Panc1 (cell line): Measurements from ENCODE around the gene SPRN. TPM values are rescaled to one million over a fixed set of nuclear protein-coding genes. Genes with fewer than 3 reads are reported as not detected.

Experiments used
- ATAC-seq: fragments of 200-7000 bp; cut with Tn5 transposase; 2 replicates; pipeline ENCODE4 v1.9.1; 2020; ENCODE audit warnings: mild to moderate bottlenecking, moderate library complexity
- BruUV-seq: library from RNA; stranded (reverse); fragments of 400-500 nt; replicated peaks from 2 replicates; lab custom pipeline; 2021; lab: Mats Ljungman, UMichigan
- CTCF ChIA-PET: fragments of 300-600 bp; sonication (Branson Sonifier 250); formaldehyde crosslinking; loops from one replicate; lab custom pipeline; 2022; ENCODE audit warnings: antibody characterized with exemption; lab: Charles Lee
- POLR2A ChIA-PET: fragments of 300-600 bp; sonication (Branson Sonifier 250); formaldehyde crosslinking; loops from one replicate; lab custom pipeline; 2022; ENCODE audit warnings: antibody characterized with exemption; lab: Charles Lee
- DNase-seq: peaks from one replicate; pipeline ENCODE4 v3.0.0-alpha.2; 2010; ENCODE audit warnings: low read depth, low spot score
- H3K27ac ChIP-seq: 2 replicates; pipeline ENCODE4 v1.5.1; 2011; ENCODE audit warnings: mild to moderate bottlenecking, low read length, inconsistent platforms
- H3K27me3 ChIP-seq: fragments of 200-500 bp; sonication (Bioruptor generic); 2 replicates; pipeline ENCODE4 v1.6.0; 2014; ENCODE audit warnings: low read length, inconsistent platforms; ENCODE audit not compliant: control insufficient read depth, insufficient read depth
- H3K36me3 ChIP-seq: fragments of 200-500 bp; sonication (Bioruptor generic); 2 replicates; pipeline ENCODE4 v1.5.1; 2014; ENCODE audit warnings: inconsistent platforms, mild to moderate bottlenecking, low read length, moderate library complexity; ENCODE audit not compliant: control insufficient read depth, insufficient read depth
- H3K4me1 ChIP-seq: 2 replicates; pipeline ENCODE4 v1.5.1; 2011; ENCODE audit warnings: inconsistent platforms, mild to moderate bottlenecking, low read length, moderate library complexity; ENCODE audit not compliant: control insufficient read depth, insufficient read depth
- H3K4me3 ChIP-seq, 2 experiments: 2 replicates each; pipeline ENCODE4 v1.5.1; 2011 to 2012; ENCODE audit warnings: low read depth in 2 of 2, low read length in 2 of 2, mild to moderate bottlenecking in 2 of 2, inconsistent platforms in 1 of 2, moderate library complexity in 1 of 2
- H3K9me3 ChIP-seq: fragments of 200-500 bp; sonication (Bioruptor generic); 2 replicates; pipeline ENCODE4 v1.5.1; 2014; ENCODE audit warnings: low read depth, mild to moderate bottlenecking, inconsistent platforms, low read length, moderate library complexity; ENCODE audit not compliant: control insufficient read depth, insufficient read depth
- CTCF ChIP-seq: fragments of 450-650 bp; IDR thresholded peaks from 2 replicates; pipeline ENCODE4 v1.5.1; 2017; ENCODE audit warnings: mild to moderate bottlenecking
- POLR2AphosphoS5 ChIP-seq: IDR thresholded peaks from 2 replicates; pipeline ENCODE4 v1.6.1; 2012; ENCODE audit warnings: mild to moderate bottlenecking, low read depth, low read length, moderate library complexity
- REST ChIP-seq, 2 experiments: IDR thresholded peaks; 2 replicates each; pipeline ENCODE4 v1.6.1; 2011 to 2012; ENCODE audit warnings: low read depth in 2 of 2, control low read depth in 1 of 2, low read length in 1 of 2, mild to moderate bottlenecking in 1 of 2, moderate library complexity in 1 of 2; ENCODE audit not compliant: insufficient read depth in 1 of 2
- SIN3A ChIP-seq: IDR thresholded peaks from 2 replicates; pipeline ENCODE4 v1.6.1; 2012; ENCODE audit warnings: low read depth, mild to moderate bottlenecking, low read length, moderate library complexity, borderline replicate concordance; ENCODE audit not compliant: insufficient read depth
- TCF7L2 ChIP-seq: IDR thresholded peaks from 2 replicates; pipeline ENCODE4 v1.6.1; 2011; ENCODE audit warnings: mild to moderate bottlenecking, low read depth, low read length, inconsistent platforms
- in situ Hi-C: cut with HindIII; loops from 2 replicates; pipeline ENCODE4 v1.10.0; 2016; ENCODE audit warnings: low sequenced_read_pairs, low pct_unique_long_range_greater_than_20kb
- intact Hi-C: fragments of 100-400 bp; cut with micrococcal nuclease; formaldehyde crosslinking; loops from one replicate; pipeline ENCODE4 v1.10.0; 2022; ENCODE audit not compliant: unreplicated experiment
- total RNA-seq: library from RNA; stranded (reverse); gene quantifications from one replicate; pipeline ENCODE4 v1.2.1, GENCODE V29; 2021; ENCODE audit not compliant: unreplicated experiment

SPRN gene
- total RNA-seq, 1 experiment from 2014 or later: 0.64 TPM

DNA sequence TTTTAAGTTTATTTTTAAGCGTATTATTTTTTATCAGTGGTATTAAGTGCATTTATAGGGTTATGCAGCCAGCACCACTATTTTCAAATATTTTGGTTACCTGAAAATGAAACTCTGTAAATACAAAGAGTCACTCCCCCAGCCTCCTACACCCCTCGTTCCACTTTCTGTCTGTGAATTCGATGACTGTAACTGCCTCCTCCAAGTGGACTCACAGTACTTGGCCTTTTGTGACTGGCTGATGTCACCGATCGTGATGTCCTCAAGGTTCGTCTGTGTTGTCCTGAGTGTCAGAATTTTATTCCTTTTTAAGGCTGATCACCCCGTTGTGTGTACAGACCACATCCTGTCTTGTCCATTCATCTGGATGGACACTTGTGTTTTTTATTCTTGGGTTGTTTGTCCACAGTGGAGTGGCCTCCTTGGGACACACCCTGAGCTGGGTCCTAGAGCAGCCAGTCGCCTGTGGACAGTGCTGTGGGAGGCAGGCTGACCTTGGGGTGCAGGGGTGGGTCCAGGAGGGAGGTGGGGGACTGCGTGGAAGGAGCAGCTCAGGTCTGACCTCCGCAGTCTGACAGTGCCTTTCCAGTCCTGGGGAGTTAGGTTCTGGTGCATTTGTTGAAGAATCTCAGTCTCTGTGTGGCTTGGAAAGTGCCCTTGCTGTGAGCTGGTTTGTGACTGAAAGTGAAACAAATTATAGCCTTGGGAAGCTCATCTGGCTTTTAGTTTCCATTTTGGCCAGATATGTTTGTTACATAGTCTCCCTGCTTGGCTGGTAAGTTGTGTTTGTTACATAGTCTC, 23.6 kb downstream of the SPRN start:
- CTCF ChIA-PET: no interaction called here
- no peak overlapping the region for H3K4me3 ChIP-seq
- no peak for TF ChIP-seq TCF7L2
- TF ChIP-seq POLR2AphosphoS5: no peak
- TF ChIP-seq REST (IDR thresholded peaks at IDR 0.05; ENCODE audit: insufficient read depth in 1 of 2, low read depth in 2 of 2, low read length in 1 of 2): no peak
- H3K4me1 ChIP-seq: no peaks in the 10 kb centered on the region; the same call in 1 of the 2 replicates
- H3K27ac ChIP-seq: no peak overlapping the region
- POLR2A ChIA-PET: no interaction called here
- no peaks in the 10 kb centered on the region for H3K9me3 ChIP-seq
- DNase-seq: no peak
- BruUV-seq: TSS peak; percentile 27
- ATAC-seq: no peak; the same call in 1 of the 2 replicates
- intact Hi-C loops: no loop called here
- H3K36me3 ChIP-seq: peaks cover 7% of the 10 kb centered on the region; the same call in 1 of the 2 replicates
- in situ Hi-C loops: no loop called here
- H3K27me3 ChIP-seq: no peaks in the 10 kb centered on the region

DNA sequence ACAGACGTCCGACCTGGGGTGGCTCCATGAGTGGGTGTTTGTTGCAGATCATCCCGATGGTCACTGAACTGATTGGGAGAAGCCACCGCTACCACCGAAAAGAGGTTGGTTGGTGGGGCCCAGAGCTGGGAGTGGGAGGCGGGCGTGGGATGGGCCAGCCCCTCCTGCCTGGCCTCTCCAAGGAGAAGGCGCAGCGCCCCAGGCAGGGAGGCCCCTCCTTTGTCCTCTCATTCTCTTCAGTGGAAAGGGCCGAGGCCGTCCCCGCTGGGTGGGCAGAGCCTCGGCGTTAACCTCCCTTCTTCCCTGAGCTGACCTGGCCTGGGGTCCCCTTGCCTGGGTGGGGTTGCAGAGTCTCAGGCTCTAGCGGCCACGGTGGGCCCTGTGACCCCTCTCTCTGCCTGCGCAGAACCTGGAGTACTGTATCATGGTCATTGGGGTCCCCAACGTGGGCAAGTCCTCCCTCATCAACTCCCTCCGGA, 25.3 kb downstream of the SPRN start:
- CTCF ChIA-PET: no interaction called here
- ATAC-seq: no peak
- no peak for DNase-seq
- Histone ChIP-seq H3K4me3 (no peak overlapping the region), H3K36me3 (peaks cover 7% of the 10 kb centered on the region), H3K27me3 (no peaks in the 10 kb centered on the region), H3K4me1 (peaks cover 8% of the 10 kb centered on the region), H3K27ac (no peak overlapping the region), H3K9me3 (no peaks in the 10 kb centered on the region)
- intact Hi-C loops (no loop called here), in situ Hi-C loops (no loop called here)
- POLR2A ChIA-PET: no interaction called here
- no TSS peak for BruUV-seq
- TF ChIP-seq POLR2AphosphoS5 (no peak), TCF7L2 (no peak), SIN3A (no peak), REST (IDR thresholded peaks at IDR 0.05; ENCODE audit: insufficient read depth in 1 of 2, low read depth in 2 of 2, low read length in 1 of 2) (no peak), CTCF (no peak)
